ENCODE results near the gene ERCC5.

The ERCC5 gene

GRCh38 chr13:102917019-102917418, 71.2 kb downstream of the ERCC5 start:
- DNase-seq (ENCODE audit: low read depth): no peak

DNA sequence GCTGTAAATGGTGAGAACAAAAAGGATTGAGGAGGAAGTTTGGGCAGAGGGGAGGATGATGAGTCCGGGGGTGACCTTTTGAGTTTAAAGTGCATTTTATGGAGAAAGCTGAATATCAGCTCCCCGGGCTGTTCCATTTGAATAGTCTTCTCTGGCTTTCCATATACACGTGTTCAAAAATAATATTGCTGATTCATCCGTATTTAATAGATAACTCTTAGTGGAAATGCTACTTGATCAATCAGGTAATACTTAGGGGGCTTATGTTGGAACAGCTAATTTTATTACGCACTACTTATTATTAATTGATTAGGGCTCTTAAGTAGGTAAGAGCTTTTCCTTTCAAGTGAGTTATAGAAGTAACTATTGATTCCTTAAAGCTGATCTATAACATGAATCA, 76.4 kb downstream of the ERCC5 start:
- DNase-seq (ENCODE audit: low read depth): no peak

Data from HS-27A (cell line).